Neural progenitor cell (in vitro differentiated cells): Measurements from ENCODE around the gene SYNGR3.

ENCODE experiments used
- EZH2 ChIP-seq: fragments of 200-600 bp; sonication (generic); IDR thresholded peaks from 2 replicates; pipeline ENCODE4 v1.6.1; 2017; ENCODE audit warnings: antibody characterized with exemption, mild to moderate bottlenecking, moderate library complexity
- EZH2phosphoT487 ChIP-seq: fragments of 200-600 bp; sonication (generic); IDR thresholded peaks from 2 replicates; pipeline ENCODE4 v1.6.1; 2017; ENCODE audit warnings: antibody characterized with exemption
- TF ChIP-seq, protein P1 (sequence below): fragments of 200-600 bp; sonication (generic); IDR thresholded peaks from 2 replicates; pipeline ENCODE4 v1.5.1; 2017; ENCODE audit warnings: antibody characterized with exemption, mild to moderate bottlenecking

DNA sequence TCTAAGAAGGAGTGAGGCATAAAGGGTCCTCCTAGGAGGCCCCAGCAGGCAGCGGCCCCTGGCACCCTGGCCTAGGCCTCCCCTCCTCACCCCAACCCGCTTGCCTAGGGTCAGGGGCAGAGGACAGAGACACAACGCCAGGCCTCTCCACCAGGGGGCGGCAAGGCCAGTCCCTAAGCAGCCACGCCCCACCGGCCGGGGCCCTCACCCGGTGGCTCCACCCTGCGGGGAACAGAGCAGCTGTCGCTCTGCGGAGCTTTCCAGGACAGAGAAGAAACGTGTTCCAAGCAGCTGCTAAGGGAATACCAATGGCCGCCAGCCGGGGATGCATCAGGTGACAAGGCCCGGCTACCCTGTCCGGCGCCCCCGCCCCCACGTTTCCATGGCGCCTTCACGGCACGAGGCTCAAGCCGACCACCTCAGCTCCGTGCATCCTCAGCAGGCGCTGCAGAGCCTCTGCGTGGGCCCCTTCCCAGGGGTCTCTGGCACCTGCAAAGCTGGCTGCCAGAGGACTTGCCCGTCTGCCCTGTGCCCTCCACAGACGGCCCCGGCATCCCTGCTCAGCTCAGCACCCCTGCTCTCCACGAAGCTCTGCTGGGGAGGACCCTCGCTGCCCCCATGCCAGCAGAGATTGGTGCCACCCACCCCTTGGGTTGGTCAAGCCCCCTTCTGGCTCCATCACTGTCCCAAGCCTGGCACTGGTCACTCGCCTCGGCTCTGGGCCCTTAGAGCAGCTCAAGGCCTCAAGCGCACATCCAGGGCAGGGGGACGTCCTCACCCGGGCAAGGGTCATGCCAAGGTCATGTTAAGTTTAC, 14.3 kb downstream of the SYNGR3 start:
- TF ChIP-seq, protein P1, sequence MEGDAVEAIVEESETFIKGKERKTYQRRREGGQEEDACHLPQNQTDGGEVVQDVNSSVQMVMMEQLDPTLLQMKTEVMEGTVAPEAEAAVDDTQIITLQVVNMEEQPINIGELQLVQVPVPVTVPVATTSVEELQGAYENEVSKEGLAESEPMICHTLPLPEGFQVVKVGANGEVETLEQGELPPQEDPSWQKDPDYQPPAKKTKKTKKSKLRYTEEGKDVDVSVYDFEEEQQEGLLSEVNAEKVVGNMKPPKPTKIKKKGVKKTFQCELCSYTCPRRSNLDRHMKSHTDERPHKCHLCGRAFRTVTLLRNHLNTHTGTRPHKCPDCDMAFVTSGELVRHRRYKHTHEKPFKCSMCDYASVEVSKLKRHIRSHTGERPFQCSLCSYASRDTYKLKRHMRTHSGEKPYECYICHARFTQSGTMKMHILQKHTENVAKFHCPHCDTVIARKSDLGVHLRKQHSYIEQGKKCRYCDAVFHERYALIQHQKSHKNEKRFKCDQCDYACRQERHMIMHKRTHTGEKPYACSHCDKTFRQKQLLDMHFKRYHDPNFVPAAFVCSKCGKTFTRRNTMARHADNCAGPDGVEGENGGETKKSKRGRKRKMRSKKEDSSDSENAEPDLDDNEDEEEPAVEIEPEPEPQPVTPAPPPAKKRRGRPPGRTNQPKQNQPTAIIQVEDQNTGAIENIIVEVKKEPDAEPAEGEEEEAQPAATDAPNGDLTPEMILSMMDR, result peak; percentile 98
- TF ChIP-seq EZH2phosphoT487 (no peak), EZH2 (no peak)
